Measurements from ENCODE around the gene RIMBP2. TPM values are rescaled to one million over a fixed set of nuclear protein-coding genes. Genes with fewer than 3 reads are reported as not detected.

The RIMBP2 gene
- total and polyA plus RNA-seq, 9 of the 15 experiments (the other 6 are each of a cell fraction or from before 2014, with no cell fraction given), result not detected

- ATAC-seq (no peak), DNase-seq (ENCODE audit: extremely low read depth in 1 of 4, low spot score in 3 of 4) (no peak), FAIRE-seq (no peak)
- in situ Hi-C loops (cut with MboI), result no loop called here
- H3K9me3 ChIP-seq (replicated peaks; ENCODE audit: control insufficient read depth, insufficient read depth, low read depth, low read length), result no peaks in the 10 kb centered on the region
- no peak overlapping the region for H3K9ac ChIP-seq (ENCODE audit: insufficient read depth in 1 of 2, low read depth in 2 of 2, low read length in 2 of 2)
- intact Hi-C loops (cut with micrococcal nuclease), result no loop called here
- TF ChIP-seq JUN (IDR thresholded peaks at IDR 0.05; ENCODE audit: borderline replicate concordance, low read depth, low read length) (no peak), JUN (CRISPR knock-in tag; IDR thresholded peaks at IDR 0.05; ENCODE audit: borderline replicate concordance) (no peak), HNRNPUL1 (IDR thresholded peaks at IDR 0.05; ENCODE audit: low read length) (no peak), ASH1L (IDR thresholded peaks at IDR 0.05; ENCODE audit: borderline replicate concordance, low read depth, partially characterized antibody) (no peak), TAL1 (IDR thresholded peaks at IDR 0.05) (no peak), SREBF1 (IDR thresholded peaks at IDR 0.05; ENCODE audit: borderline replicate concordance, low read depth, low read length) (no peak), PRMT5 (CRISPR knock-in tag; IDR thresholded peaks at IDR 0.05) (no peak), SMARCB1 (IDR thresholded peaks at IDR 0.05; ENCODE audit: insufficient read length, low read depth) (no peak), FOXM1 (IDR thresholded peaks at IDR 0.05; ENCODE audit: low read depth) (no peak), FOXM1 (CRISPR knock-in tag; IDR thresholded peaks at IDR 0.05; ENCODE audit: low read depth) (no peak), CSDE1 (IDR thresholded peaks at IDR 0.05) (no peak), HNRNPH1 (optimal IDR thresholded peaks at IDR 0.05; ENCODE audit: low read depth, low read length) (no peak), HDAC8 (tag; IDR thresholded peaks at IDR 0.05) (no peak), ZC3H11A (IDR thresholded peaks at IDR 0.05; ENCODE audit: low read depth, low read length) (no peak), ZNF79 (CRISPR knock-in tag; IDR thresholded peaks at IDR 0.05; ENCODE audit: low read depth) (no peak)
- TF ChIP-seq, protein P1, sequence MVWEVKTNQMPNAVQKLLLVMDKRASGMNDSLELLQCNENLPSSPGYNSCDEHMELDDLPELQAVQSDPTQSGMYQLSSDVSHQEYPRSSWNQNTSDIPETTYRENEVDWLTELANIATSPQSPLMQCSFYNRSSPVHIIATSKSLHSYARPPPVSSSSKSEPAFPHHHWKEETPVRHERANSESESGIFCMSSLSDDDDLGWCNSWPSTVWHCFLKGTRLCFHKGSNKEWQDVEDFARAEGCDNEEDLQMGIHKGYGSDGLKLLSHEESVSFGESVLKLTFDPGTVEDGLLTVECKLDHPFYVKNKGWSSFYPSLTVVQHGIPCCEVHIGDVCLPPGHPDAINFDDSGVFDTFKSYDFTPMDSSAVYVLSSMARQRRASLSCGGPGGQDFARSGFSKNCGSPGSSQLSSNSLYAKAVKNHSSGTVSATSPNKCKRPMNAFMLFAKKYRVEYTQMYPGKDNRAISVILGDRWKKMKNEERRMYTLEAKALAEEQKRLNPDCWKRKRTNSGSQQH (CRISPR knock-in tag; IDR thresholded peaks at IDR 0.05), result no peak
- TF ChIP-seq, protein P2, sequence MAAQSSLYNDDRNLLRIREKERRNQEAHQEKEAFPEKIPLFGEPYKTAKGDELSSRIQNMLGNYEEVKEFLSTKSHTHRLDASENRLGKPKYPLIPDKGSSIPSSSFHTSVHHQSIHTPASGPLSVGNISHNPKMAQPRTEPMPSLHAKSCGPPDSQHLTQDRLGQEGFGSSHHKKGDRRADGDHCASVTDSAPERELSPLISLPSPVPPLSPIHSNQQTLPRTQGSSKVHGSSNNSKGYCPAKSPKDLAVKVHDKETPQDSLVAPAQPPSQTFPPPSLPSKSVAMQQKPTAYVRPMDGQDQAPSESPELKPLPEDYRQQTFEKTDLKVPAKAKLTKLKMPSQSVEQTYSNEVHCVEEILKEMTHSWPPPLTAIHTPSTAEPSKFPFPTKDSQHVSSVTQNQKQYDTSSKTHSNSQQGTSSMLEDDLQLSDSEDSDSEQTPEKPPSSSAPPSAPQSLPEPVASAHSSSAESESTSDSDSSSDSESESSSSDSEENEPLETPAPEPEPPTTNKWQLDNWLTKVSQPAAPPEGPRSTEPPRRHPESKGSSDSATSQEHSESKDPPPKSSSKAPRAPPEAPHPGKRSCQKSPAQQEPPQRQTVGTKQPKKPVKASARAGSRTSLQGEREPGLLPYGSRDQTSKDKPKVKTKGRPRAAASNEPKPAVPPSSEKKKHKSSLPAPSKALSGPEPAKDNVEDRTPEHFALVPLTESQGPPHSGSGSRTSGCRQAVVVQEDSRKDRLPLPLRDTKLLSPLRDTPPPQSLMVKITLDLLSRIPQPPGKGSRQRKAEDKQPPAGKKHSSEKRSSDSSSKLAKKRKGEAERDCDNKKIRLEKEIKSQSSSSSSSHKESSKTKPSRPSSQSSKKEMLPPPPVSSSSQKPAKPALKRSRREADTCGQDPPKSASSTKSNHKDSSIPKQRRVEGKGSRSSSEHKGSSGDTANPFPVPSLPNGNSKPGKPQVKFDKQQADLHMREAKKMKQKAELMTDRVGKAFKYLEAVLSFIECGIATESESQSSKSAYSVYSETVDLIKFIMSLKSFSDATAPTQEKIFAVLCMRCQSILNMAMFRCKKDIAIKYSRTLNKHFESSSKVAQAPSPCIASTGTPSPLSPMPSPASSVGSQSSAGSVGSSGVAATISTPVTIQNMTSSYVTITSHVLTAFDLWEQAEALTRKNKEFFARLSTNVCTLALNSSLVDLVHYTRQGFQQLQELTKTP (IDR thresholded peaks at IDR 0.05; ENCODE audit: low read depth in 1 of 2, partially characterized antibody in 2 of 2), result no peak
- H3K27ac ChIP-seq (ENCODE audit: extremely low read depth, low read depth, low read length), result no peak overlapping the region
- H3K36me3 ChIP-seq (ENCODE audit: control insufficient read depth, insufficient read depth, low read length), result no peaks in the 10 kb centered on the region
- CTCF ChIA-PET (ENCODE audit: low intra/inter-chr PET ratio), result no interaction called here
- H3K9me1 ChIP-seq (ENCODE audit: control insufficient read depth, insufficient read depth, low read length), result no peaks in the 10 kb centered on the region
- BruUV-seq (replicated peaks), result no TSS peak
- no peaks in the 10 kb centered on the region for H3K79me2 ChIP-seq (ENCODE audit: control insufficient read depth, insufficient read depth, low read length)
- 1% methylated on average over 16 of the region's 17 CpGs for WGBS (ENCODE audit: insufficient coverage, low coverage, missing lambda C conversion rate)
- no peak overlapping the region for H3K4me3 ChIP-seq
- H3K4me2 ChIP-seq (ENCODE audit: insufficient read depth, low read length), result no peak overlapping the region
- H2AFZ ChIP-seq (ENCODE audit: low read depth, low read length), result no peak overlapping the region
- POLR2A ChIA-PET, result no interaction called here
- H3K27me3 ChIP-seq (ENCODE audit: control insufficient read depth in 2 of 2, insufficient read depth in 2 of 2, low read length in 2 of 2), result peaks cover 6 to 43% of the 10 kb centered on the region in 2 experiments; a peak in 4 of 5 replicates
- no peaks in the 10 kb centered on the region; the same call in 1 of the 2 replicates for H4K20me1 ChIP-seq (replicated peaks; ENCODE audit: control insufficient read depth, insufficient read depth, low read length)
- H3K4me1 ChIP-seq (replicated peaks in 1 of 2; ENCODE audit: control insufficient read depth in 2 of 2, insufficient read depth in 2 of 2, low read length in 2 of 2), result no peaks in the 10 kb centered on the region; a peak in 1 of 5 replicates
These were observed 82.3 kb downstream of the RIMBP2 start for GRCh38 chr12:130633771-130634170.

Measured in K562 (cell line).